ENCODE measurements around the gene SGCE.

DNA sequence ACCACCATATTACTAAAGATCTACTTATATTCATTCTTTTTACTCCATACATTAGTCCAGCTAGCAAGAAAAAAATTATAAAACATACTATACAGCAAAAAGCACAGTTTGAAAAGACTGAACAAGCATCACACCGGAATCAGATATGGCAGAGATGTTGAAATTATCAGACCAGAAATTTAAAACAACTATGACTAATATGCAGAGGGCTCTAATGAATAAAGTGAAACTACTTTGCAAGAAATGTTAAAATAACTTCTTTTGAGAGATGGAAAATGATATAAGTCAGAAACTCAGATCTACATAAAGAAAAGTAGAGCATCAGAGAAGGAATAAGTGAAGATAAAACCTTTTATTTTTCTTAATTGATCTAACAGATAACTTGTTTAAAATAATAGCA, 50.9 kb downstream of the SGCE start:
- TF ChIP-seq, protein P1, sequence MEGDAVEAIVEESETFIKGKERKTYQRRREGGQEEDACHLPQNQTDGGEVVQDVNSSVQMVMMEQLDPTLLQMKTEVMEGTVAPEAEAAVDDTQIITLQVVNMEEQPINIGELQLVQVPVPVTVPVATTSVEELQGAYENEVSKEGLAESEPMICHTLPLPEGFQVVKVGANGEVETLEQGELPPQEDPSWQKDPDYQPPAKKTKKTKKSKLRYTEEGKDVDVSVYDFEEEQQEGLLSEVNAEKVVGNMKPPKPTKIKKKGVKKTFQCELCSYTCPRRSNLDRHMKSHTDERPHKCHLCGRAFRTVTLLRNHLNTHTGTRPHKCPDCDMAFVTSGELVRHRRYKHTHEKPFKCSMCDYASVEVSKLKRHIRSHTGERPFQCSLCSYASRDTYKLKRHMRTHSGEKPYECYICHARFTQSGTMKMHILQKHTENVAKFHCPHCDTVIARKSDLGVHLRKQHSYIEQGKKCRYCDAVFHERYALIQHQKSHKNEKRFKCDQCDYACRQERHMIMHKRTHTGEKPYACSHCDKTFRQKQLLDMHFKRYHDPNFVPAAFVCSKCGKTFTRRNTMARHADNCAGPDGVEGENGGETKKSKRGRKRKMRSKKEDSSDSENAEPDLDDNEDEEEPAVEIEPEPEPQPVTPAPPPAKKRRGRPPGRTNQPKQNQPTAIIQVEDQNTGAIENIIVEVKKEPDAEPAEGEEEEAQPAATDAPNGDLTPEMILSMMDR (IDR thresholded peaks at IDR 0.05), result no peak
- TF ChIP-seq POLR2A (IDR thresholded peaks at IDR 0.05), result no peak
